GM21528 (cell line): ENCODE measurements around the gene MARK2.

Experiments
- ATAC-seq: cut with Tn5 transposase; IDR thresholded peaks from one replicate; pipeline ENCODE4 v1.9.1; 2021; ENCODE audit warnings: mild to moderate bottlenecking, moderate library complexity; ENCODE audit not compliant: unreplicated experiment, low FRiP score

MARK2 gene

GRCh38 chr11:63906585-63906984, 67.7 kb downstream of the MARK2 start:
- no peak for ATAC-seq

GRCh38 chr11:63907063-63907462, 68.2 kb downstream of the MARK2 start:
- ATAC-seq: no peak

GRCh38 chr11:63907808-63908530, 69.1 kb downstream of the MARK2 start:
- ATAC-seq: no peak

GRCh38 chr11:63908631-63909401, 69.9 kb downstream of the MARK2 start:
- no peak for ATAC-seq

- ATAC-seq: no peak
Measured at GRCh38 chr11:63909591-63910506, 70.9 kb downstream of the MARK2 start.

- no peak for ATAC-seq
Measured at GRCh38 chr11:63910675-63911074, 71.8 kb downstream of the MARK2 start.

GRCh38 chr11:63911440-63911839, 72.5 kb downstream of the MARK2 start:
- no peak for ATAC-seq

GRCh38 chr11:63911876-63912275, 73.0 kb downstream of the MARK2 start:
- ATAC-seq: no peak

GRCh38 chr11:63912678-63913077, 73.8 kb downstream of the MARK2 start:
- no peak for ATAC-seq

- ATAC-seq: no peak
Measured at GRCh38 chr11:63913866-63914830, 75.2 kb downstream of the MARK2 start.

GRCh38 chr11:63914896-63915691, 76.2 kb downstream of the MARK2 start:
- no peak for ATAC-seq

- ATAC-seq: no peak
Measured at GRCh38 chr11:63915961-63916836, 77.3 kb downstream of the MARK2 start.

- no peak for ATAC-seq
Measured at GRCh38 chr11:63916837-63917691, 78.2 kb downstream of the MARK2 start, which contains the start of gene RCOR2. RCOR2 (minus strand) TSS chr11:63917164; CDS start chr11:63916456, 708 bp downstream.

- ATAC-seq: no peak
Measured at GRCh38 chr11:63917692-63918506, 79.0 kb downstream of the MARK2 start.

- no peak for ATAC-seq
Measured at GRCh38 chr11:63918507-63919191, 79.7 kb downstream of the MARK2 start.
